Mucosa of gallbladder (tissue), 1 donor: ENCODE data around the gene RPS15. TPM values are rescaled to one million over a fixed set of nuclear protein-coding genes. Genes with fewer than 3 reads are reported as not detected.
A peak's percentile ranks its signal among the peaks of the same experiment; 100 is the strongest.
"Not testable (repeated sequence)": the region's sequence is repeated elsewhere in the genome, so short reads cannot be mapped to it uniquely, and the experiment has no call there.

Experiments used
- DNase-seq: peaks from one replicate; pipeline ENCODE4 v3.0.0-alpha.2; 2020; ENCODE audit warnings: low spot score
- total RNA-seq: library from RNA; stranded (reverse); gene quantifications from one replicate; pipeline ENCODE4 v1.2.1, GENCODE V29; 2021
- donor health status: DM: no; HTN: no; CAD: no.

RPS15 gene
- total RNA-seq, 1 donor from 2014 or later, result 877 TPM

GRCh38 chr19:1433119-1434039 lies 4.8 kb upstream of the RPS15 start:
- DNase-seq, result no peak

- no peak for DNase-seq
Observed at GRCh38 chr19:1434040-1434366, 4.2 kb upstream of the RPS15 start.

- DNase-seq, result no peak
Observed at GRCh38 chr19:1434577-1435060, 3.6 kb upstream of the RPS15 start.

GRCh38 chr19:1435378-1435989 lies 2.7 kb upstream of the RPS15 start:
- DNase-seq, result no peak

GRCh38 chr19:1437609-1438008 lies 587 bp upstream of the RPS15 start:
- no peak for DNase-seq

GRCh38 chr19:1438933-1439354 lies 748 bp downstream of the RPS15 start:
- DNase-seq, result no peak

- DNase-seq, result not testable (repeated sequence)
Observed at GRCh38 chr19:1439525-1440417, 1.6 kb downstream of the RPS15 start.

GRCh38 chr19:1440418-1440801 lies 2.2 kb downstream of the RPS15 start:
- no peak for DNase-seq

GRCh38 chr19:1441022-1441426 lies 2.8 kb downstream of the RPS15 start:
- DNase-seq, result no peak

GRCh38 chr19:1441677-1442438 lies 3.7 kb downstream of the RPS15 start:
- DNase-seq, result no peak

- peak; percentile 60 for DNase-seq
Observed at GRCh38 chr19:1445185-1445931, 7.2 kb downstream of the RPS15 start.

GRCh38 chr19:1445932-1446712 lies 7.9 kb downstream of the RPS15 start:
- DNase-seq, result no peak

GRCh38 chr19:1446713-1447481 lies 8.7 kb downstream of the RPS15 start:
- DNase-seq, result no peak

- DNase-seq, result no peak
Observed at GRCh38 chr19:1447504-1447903, 9.3 kb downstream of the RPS15 start.

- no peak for DNase-seq
Observed at GRCh38 chr19:1447944-1448343, 9.7 kb downstream of the RPS15 start.

- DNase-seq, result no peak
Observed at GRCh38 chr19:1449467-1450442, 11.6 kb downstream of the RPS15 start, which contains the start of gene APC2. Gene APC2 (plus strand): TSS chr19:1450121. CDS start chr19:1453002, 2,881 bp downstream.
